Fibroblast of mammary gland (primary cell): ENCODE measurements around the gene SDK2.
"Not testable (repeated sequence)": the region's sequence is repeated elsewhere in the genome, so short reads cannot be mapped to it uniquely, and the experiment has no call there.

Experiments used
- DNase-seq: peaks from one replicate; pipeline ENCODE4 v3.0.0-alpha.2; 2010; ENCODE audit warnings: low read depth
- H3K4me3 ChIP-seq: 2 replicates; pipeline ENCODE4 v1.5.1; 2011; ENCODE audit warnings: low read depth, mild to moderate bottlenecking, low read length, moderate library complexity; ENCODE audit not compliant: control insufficient read depth
- TF ChIP-seq, protein P1 (sequence below): conservative IDR thresholded peaks from 2 replicates; pipeline ENCODE4 v1.5.1; 2011; ENCODE audit warnings: low read depth, low read length, inconsistent platforms; ENCODE audit not compliant: control insufficient read depth, insufficient read depth

SDK2 gene

DNA sequence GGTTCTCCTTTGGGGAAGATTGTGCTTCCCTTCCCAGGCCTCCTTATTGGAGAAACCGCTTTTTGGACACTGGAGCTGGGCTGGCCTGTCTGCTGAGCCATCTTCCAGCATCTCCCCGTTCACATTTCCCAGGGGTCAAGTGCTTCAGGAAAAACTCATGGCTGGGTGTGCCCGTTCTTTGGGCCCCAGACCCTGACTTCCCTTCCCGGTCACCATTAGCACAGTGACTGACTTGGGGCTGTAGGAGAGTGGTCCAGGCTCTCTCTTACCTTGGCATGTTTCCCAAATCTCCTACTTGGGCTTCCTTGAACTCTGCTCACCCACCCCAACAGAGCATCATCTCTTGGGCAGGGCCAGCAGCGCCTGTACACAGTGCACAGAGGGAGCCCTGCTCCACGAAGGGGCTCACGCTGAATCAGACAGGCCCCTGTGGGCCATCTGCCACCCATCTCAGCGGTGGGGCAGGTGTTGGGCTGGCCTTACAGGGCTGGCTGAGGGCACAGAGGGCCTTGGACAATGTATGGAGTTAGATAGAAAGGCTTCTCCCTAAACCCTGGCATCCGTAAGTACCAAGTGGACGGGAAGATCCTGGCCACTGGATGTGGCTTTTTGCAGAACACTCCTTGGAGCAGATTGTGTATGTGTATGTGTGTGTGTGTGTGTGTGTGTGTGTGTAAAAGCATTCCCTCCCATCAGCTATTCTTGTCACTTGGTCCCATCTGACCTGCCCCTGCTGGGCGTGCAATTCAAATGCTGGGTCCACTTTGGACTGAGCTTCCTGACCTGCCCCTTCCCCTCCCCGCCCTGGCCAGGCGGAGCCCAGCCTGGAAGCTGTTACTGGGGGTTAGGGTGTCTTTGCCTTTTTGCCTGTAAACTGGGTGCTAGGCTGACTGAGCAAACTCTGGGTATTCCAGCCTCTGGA is 307.6 kb downstream of the SDK2 start:
- no peak overlapping the region for H3K4me3 ChIP-seq
- no peak for DNase-seq
- TF ChIP-seq, protein P1, sequence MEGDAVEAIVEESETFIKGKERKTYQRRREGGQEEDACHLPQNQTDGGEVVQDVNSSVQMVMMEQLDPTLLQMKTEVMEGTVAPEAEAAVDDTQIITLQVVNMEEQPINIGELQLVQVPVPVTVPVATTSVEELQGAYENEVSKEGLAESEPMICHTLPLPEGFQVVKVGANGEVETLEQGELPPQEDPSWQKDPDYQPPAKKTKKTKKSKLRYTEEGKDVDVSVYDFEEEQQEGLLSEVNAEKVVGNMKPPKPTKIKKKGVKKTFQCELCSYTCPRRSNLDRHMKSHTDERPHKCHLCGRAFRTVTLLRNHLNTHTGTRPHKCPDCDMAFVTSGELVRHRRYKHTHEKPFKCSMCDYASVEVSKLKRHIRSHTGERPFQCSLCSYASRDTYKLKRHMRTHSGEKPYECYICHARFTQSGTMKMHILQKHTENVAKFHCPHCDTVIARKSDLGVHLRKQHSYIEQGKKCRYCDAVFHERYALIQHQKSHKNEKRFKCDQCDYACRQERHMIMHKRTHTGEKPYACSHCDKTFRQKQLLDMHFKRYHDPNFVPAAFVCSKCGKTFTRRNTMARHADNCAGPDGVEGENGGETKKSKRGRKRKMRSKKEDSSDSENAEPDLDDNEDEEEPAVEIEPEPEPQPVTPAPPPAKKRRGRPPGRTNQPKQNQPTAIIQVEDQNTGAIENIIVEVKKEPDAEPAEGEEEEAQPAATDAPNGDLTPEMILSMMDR: no peak

DNA sequence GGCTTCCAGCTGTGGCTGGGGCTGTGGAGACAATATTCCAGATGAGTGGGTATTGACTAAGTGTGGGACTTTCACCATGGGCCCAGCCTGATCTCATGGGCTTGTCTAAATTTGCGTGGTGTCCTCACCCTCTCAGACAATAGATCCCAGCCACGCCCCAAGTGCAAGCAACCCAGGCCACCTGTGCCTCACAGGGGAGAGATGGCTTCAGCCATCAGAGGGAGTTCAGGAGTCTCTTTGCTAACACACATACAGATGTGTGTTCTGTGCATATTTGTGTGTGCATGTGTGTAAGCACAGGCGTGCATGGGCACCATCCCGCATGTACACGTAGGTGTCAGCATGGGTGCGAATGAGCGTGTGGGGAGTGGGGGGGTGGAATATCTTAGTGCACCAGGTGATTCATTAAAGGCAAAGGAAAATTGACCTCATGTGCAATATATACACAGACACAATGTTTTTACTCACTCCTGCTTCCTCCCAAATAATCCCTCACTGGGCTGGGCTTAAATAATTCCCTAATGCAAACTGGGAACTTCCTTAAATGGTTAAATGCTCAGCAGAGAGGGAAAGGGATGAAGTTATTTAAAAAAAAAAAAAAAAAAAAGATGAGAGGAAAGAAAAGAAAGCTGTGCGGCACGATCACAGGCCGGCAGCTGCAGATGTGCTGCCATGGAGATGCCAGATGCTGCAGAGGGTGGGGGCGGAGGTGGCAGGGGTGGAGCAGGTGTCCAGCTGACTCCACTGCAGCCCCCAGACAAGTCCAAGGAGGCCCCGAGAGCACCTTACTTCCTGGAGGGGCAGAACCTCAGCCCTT is 308.4 kb downstream of the SDK2 start:
- TF ChIP-seq, protein P1: no peak
- no peak overlapping the region for H3K4me3 ChIP-seq
- DNase-seq: no peak

DNA sequence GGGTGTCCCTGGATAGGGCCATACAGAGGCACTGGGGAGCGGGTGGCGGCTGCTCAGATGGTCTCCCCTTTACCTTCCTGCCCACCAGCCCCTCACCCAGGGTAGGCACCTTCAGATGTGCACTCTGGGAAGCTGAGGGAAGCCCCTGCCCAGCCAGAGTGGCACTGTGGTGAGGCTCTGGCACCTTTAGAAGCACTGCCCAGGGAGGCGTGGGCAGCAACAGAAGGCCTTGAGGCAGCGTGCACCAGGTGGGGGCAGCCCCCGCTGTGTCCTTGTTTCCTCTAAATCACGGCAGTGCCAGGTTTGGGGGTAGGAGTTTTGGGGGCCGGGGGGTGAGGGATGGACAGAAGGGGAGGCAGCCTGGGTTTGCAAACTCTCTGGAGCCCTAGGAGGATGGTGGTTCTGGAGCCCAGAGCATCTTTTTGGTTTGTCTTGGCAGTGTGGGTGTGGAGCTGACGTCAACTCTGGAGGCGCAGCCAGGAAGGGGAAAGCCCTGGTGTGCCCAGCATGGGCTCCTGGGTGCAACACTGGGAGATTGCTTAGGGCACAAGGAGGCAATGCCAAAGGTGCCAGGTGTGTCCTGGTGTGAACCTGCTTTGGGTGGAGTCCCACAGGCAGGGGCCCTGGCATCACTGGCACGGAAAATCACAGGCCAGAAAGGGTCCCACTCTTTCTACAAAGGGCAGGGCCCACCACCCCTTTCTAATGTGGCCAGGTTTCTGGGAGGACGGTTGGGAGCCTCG is 309.3 kb downstream of the SDK2 start:
- no peak for DNase-seq
- no peak overlapping the region for H3K4me3 ChIP-seq
- TF ChIP-seq, protein P1: no peak

DNA sequence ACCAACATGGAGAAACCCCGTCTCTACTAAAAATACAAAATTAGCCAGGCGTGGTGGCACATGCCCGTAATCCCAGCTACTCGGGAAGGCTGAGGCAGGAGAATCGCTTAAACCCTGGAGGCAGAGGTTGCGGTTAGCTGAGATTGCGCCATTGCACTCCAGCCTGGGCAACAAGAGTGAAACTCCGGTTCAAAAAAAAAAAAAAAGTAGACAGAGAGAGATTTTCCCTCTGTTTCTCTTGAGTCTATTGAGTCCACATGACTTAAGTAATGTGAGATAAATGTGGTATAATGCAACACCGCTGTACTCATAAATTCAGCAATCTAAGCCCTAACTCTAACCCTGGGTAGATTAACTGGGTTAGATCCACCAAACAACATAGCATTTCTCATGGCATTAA is 310.8 kb downstream of the SDK2 start:
- DNase-seq: peak; percentile 66
- not testable (repeated sequence) for H3K4me3 ChIP-seq

DNA sequence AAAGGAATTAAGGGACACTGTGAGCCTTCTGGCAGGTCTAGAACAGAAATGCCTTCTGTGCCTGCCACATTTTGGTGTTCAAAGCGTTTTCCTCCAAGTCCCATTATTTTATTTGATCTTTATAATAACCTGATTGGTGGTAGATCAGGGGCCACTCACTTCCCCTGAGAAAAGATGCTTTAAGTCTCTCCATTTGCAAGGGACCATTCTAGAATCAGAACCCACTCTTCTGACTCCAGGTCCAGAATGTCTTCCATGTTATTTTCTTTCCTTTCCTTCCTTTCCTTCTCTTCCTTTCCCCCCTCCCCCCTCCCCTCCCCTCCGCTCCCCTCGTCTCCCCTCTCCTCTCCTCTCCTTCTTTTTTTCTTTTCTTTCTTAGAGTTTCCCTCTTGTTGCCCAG is 313.2 kb downstream of the SDK2 start:
- no peak for DNase-seq
- TF ChIP-seq, protein P1: no peak
- no peak overlapping the region for H3K4me3 ChIP-seq

DNA sequence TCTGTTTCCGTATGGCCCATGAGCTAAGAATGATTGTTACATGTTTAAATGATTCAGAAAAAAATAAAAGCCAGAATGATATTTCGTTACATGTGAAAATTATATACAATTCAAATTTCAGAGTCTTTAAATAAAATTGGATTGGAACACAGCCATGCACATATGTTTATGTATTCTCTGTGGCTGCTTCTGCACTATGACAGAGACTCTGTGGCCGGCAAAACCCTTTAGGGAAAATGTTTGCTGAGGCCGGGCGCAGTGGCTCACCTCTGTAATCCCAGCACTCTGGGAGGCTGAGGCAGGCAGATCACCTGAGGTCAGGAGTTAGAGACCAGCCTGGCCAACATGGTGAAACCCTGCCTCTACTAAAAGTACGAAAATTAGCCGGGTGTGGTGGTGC is 316.6 kb downstream of the SDK2 start:
- TF ChIP-seq, protein P1: no peak
- no peak for DNase-seq
- no peak overlapping the region for H3K4me3 ChIP-seq
